ENCODE measurements around the gene MEGF11.
"Not testable (repeated sequence)": the region's sequence is repeated elsewhere in the genome, so short reads cannot be mapped to it uniquely, and the experiment has no call there.

Gene MEGF11

GRCh38 chr15:65910341-65910740 is 343.2 kb downstream of the MEGF11 start:
- DNase-seq: no peak

GRCh38 chr15:65909831-65910230 is 343.7 kb downstream of the MEGF11 start:
- no peak for DNase-seq

- no peak for DNase-seq
These were observed 344.7 kb downstream of the MEGF11 start for GRCh38 chr15:65908876-65909275.

DNA sequence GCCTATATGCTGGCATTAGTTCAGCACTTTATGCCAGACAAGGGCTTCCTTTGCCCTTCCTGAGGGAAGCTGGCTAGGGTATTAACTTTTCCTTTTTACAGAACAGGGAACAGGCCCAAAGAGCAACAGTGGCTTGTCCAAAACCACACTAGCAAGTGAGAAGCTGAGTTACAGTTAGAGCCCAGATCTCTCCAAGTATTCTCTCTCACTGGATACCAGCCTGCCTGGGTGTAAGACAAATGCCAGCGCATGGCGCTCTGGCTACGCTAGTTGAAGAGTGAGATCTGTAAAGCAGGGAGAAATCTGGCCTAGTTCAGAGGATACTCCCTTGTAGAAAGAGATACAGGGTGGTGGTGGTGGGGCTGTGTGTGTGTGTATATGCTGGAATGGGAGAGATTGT is 345.9 kb downstream of the MEGF11 start:
- DNase-seq: no peak

DNA sequence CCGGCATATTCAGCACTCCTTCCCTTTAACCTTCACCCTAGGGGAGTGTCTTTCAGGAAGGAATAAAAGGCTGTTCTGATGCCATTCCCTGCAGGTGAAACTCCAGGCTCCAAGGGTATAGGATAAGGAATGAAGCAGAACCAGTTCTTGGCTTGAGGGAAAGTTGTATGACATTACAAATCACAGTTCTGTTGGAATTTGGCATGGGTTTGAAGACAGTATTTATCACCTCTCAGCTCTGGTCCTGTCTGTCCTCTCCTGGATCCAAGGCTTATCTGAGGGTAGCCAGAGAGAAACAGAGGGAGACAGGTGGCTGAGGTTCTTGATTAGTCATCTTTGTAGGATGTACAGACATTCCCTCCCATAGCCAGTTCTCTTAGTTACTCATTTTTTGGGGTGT is 347.2 kb downstream of the MEGF11 start:
- DNase-seq: no peak

GRCh38 chr15:65904301-65904700 is 349.2 kb downstream of the MEGF11 start:
- no peak for DNase-seq

DNA sequence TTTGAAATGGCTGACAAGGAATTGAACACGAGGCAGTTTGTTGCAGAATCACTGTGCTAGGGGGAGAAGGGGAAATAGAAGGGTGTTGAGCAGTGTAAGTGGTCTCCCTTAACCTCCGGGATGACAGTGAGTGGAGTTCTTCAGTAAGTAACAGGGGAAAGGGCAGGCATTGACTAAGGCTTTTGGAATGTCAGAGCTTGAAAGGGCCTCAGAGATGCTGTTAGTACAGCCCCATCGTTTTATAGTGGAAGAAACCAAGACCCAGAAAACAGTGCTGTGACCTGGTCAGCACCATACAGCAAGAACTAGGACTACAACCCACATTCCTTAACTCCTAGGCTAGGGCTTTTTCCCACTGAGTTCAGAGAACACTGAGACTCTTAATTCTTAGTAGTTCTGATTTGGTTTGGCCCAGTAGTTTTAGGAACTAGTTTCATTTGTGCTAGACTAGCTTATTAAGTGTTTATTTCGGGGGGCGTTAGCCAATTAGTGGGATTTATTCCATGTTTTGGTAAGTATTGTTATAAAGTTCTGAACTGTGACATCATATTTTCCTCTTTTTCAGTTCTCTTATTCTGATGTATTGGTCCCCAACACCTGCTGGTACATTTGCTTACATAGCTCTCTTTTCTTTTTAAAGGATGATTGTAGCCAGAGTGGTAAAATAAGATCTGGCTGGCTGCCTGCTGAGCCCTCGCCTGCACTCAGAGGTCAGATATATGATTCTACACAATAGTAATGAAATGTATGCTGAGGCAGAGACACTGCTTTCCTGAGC is 350.1 kb downstream of the MEGF11 start:
- no peak for DNase-seq

DNA sequence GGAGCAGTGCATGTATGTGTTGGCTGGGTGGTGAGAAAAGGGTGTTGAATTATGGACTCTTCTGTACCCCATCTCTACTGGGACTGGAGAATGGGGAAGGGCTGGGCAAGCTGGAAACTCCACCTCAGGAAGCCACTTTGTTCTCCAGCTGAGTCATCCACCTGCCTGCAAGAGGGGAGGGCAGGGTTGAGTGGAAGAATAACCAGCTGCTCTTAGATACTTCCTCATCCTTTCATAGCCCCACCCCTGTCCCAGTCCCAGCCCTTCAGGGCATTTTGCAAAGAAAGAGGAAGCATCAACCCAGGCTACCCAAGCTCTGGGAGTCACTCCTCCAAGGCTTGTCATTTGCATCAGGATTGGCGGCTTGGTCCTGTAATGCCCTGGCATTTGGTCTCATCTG is 351.2 kb downstream of the MEGF11 start:
- DNase-seq: peak; percentile 57

DNA sequence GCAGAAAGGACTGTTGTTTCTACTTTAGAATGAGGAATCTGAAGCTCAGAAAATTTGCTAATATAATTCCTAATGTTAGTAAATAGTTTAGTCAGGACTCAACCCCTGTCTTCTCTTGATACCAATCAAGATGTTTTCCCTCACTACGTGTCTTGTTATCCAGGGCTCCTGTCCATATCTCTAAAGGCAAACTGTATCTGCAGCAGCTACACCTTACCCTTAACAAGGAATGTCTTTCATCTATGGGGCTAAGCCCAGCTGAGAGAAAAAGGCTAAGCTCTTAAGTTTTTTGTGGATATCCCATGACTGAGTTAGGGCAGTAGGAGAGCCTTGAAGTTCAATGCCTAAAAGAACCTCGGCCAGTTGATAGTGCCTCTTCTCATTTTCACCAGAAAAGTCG is 351.7 kb downstream of the MEGF11 start:
- DNase-seq: no peak

DNA sequence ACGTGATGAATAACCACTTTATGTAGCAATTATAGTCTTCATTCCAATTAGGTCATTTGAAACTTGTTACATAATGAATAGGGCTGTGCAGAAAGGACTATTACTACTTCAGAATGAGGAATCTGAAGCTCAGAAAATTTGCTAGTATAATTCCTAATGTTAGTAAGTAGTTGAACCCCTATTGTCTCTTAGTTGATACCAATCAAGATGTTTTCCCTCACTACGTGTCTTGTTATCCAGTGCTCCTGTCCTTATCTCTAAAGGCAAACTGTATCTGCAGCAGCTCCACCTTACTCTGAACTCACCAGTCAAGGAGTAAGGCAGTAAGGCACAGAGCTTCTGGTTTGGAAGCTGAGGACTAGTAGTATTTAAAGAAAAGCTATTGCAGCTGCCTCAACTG is 352.2 kb downstream of the MEGF11 start:
- DNase-seq: no peak

GRCh38 chr15:65900488-65900887 is 353.1 kb downstream of the MEGF11 start:
- no peak for DNase-seq

DNA sequence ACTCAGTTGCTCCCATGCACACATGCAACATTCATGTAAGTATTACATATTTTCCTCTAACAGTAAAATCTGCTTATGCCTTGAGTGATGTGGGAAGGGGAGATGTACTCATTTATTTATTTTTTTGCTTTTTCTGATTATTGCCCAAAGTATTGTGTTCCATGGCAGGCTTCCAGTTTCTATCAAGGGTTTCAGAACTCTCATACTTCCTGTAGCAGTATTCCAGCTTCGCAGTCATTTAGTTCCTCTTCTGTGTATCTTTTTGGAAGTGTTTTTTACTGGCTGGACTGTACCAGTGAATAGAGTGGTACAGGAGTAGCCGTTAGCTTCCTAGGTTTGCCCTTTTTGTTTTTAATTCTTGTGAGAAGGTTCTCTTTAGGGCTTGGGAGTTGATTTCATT is 357.3 kb downstream of the MEGF11 start:
- DNase-seq: no peak

GRCh38 chr15:65893060-65893459 is 360.5 kb downstream of the MEGF11 start:
- DNase-seq: no peak

GRCh38 chr15:65888981-65889380 is 364.6 kb downstream of the MEGF11 start:
- no peak for DNase-seq

GRCh38 chr15:65887565-65887964 is 366.0 kb downstream of the MEGF11 start:
- no peak for DNase-seq

- DNase-seq: no peak
These were observed 367.8 kb downstream of the MEGF11 start for GRCh38 chr15:65885668-65886218.

DNA sequence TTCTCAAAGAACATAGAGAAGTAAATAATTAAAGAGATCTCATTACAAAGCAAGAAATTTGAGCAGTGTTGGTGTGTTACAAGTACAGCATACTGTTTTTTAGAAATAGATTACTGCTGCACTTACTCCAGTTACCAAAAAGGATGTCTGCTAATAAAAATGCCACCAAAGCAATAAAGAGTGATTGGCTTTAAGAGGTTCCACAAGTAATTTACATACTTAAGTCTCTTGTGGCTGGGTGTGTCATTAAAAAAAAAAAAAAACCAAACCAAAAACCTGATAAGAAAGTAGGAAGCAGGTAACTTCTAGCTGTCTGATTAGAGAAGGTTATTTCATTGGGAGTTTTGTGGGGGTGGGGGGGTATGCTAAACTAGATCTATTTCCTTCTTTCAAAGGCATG is 369.0 kb downstream of the MEGF11 start:
- no peak for DNase-seq

DNA sequence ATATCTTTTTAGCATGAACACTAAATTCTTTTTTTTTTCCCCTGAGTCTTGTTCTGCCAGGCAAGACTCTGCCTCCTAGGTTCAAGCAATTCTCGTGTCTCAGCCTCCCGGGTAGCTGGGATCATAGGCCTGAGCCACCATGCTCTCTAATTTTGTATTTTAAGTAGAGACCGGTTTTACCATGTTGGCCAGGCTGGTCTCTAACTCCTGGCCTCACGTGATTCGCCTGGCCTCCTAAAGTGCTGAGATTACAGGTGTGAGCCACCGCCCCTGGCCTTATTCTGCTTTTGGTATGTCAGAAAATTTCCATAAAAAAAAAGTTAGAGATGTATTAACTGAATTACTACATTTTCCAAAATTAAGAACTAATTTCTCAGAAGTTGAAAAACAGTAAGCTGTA is 370.0 kb downstream of the MEGF11 start:
- DNase-seq: no peak

GRCh38 chr15:65881766-65882434 is 371.6 kb downstream of the MEGF11 start:
- DNase-seq: no peak

GRCh38 chr15:65877749-65878148 is 375.8 kb downstream of the MEGF11 start:
- no peak for DNase-seq

GRCh38 chr15:65875458-65875857 is 378.1 kb downstream of the MEGF11 start:
- no peak for DNase-seq

DNA sequence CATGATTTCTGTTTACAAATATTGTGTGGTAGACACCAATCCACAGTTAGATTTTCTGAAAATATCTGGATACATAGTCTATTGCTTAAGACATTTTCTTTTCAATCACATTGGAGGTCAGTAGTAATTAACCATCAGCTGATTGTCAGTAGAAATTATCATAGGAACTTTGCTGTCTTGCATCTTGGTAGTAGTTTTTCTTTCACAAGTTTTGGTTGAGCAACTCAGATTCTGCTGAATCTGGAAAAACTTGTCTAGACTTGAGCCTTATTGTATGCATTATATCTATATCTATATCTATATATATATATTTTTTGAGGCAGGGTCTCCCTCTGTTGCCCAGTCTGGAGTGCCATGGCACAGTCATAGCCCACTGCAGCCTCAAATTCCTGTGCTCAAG is 380.3 kb downstream of the MEGF11 start:
- DNase-seq: no peak

DNA sequence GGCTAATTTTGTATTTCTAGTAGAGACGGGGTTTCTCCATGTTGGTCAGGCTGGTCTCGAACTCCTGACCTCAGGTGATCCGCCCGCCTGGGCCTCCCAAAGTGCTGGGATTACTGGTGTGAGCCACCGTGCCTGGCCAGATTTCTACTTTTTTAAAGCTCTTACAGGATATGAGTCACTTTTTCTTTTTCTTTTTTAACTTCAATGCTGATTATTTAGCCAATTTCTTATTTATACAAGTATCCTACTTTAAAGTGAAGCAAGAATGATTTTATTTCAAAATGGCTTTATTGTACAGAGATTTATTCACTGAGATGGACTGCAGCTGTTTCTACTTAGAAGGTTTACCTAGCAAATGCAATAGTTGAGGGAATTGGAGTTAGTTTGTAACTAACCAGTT is 381.0 kb downstream of the MEGF11 start:
- DNase-seq: not testable (repeated sequence)

DNA sequence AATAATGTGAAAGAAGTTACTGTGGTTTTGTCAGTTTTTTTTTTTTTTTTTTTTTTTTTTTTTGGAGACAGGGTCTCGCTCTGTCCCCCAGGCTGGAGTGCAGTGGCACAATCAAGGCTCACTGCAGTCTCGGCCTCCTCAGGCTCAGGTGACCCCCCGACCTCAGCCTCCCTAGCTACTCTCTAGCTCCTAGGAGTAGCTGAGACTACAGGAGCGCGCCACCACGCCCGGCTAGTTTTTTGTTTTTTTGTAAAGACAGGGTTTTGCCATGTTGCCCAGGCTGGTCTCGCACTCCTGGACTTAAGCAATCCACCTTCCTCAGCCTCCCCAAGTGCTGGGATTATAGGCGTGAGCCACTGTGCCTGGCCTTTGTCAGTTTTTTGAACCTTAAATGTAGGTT is 381.7 kb downstream of the MEGF11 start:
- not testable (repeated sequence) for DNase-seq

All from DMS153 (cell line).